ENCODE data around the gene ARHGEF4.
"Not testable (repeated sequence)": the region's sequence is repeated elsewhere in the genome, so short reads cannot be mapped to it uniquely, and the experiment has no call there.

ARHGEF4 gene

GRCh38 chr2:130884503-130884902, 47.8 kb downstream of the ARHGEF4 start:
- FAIRE-seq (no peak), DNase-seq (ENCODE audit: low spot score) (no peak)

GRCh38 chr2:130887643-130888042, 50.9 kb downstream of the ARHGEF4 start:
- DNase-seq (ENCODE audit: low spot score) (no peak), FAIRE-seq (no peak)

GRCh38 chr2:130890941-130891669, 54.4 kb downstream of the ARHGEF4 start:
- DNase-seq (ENCODE audit: low spot score) (no peak), FAIRE-seq (no peak)

GRCh38 chr2:130891966-130892365, 55.3 kb downstream of the ARHGEF4 start:
- no peak for FAIRE-seq
- no peak for DNase-seq (ENCODE audit: low spot score)

GRCh38 chr2:130892793-130893785, 56.4 kb downstream of the ARHGEF4 start:
- no peak for FAIRE-seq
- DNase-seq (ENCODE audit: low spot score) = no peak

- FAIRE-seq = no peak
- no peak for DNase-seq (ENCODE audit: low spot score)
Measured at GRCh38 chr2:130894326-130894942, 57.7 kb downstream of the ARHGEF4 start.

- FAIRE-seq (no peak), DNase-seq (ENCODE audit: low spot score) (no peak)
Measured at GRCh38 chr2:130896813-130897212, 60.1 kb downstream of the ARHGEF4 start.

GRCh38 chr2:130898553-130898952, 61.8 kb downstream of the ARHGEF4 start:
- no peak for FAIRE-seq
- DNase-seq (ENCODE audit: low spot score) = no peak

- DNase-seq (ENCODE audit: low spot score) = no peak
- FAIRE-seq = no peak
Measured at GRCh38 chr2:130899306-130899705, 62.6 kb downstream of the ARHGEF4 start.

- FAIRE-seq = no peak
- DNase-seq (ENCODE audit: low spot score) = no peak
Measured at GRCh38 chr2:130901061-130901460, 64.3 kb downstream of the ARHGEF4 start.

- not testable (repeated sequence) for FAIRE-seq; DNase-seq (ENCODE audit: low spot score)
Measured at GRCh38 chr2:130901626-130902025, 64.9 kb downstream of the ARHGEF4 start.

GRCh38 chr2:130908832-130909231, 72.1 kb downstream of the ARHGEF4 start:
- DNase-seq (ENCODE audit: low spot score) (no peak), FAIRE-seq (no peak)

GRCh38 chr2:130910931-130911330, 74.2 kb downstream of the ARHGEF4 start:
- FAIRE-seq (no peak), DNase-seq (ENCODE audit: low spot score) (no peak)

GRCh38 chr2:130911482-130911881, 74.8 kb downstream of the ARHGEF4 start:
- no peak for FAIRE-seq
- DNase-seq (ENCODE audit: low spot score) = no peak

- FAIRE-seq (no peak), DNase-seq (ENCODE audit: low spot score) (no peak)
Measured at GRCh38 chr2:130911996-130912395, 75.3 kb downstream of the ARHGEF4 start.

GRCh38 chr2:130912471-130912870, 75.8 kb downstream of the ARHGEF4 start:
- FAIRE-seq = no peak
- no peak for DNase-seq (ENCODE audit: low spot score)

GRCh38 chr2:130913891-130914290, 77.2 kb downstream of the ARHGEF4 start:
- FAIRE-seq = no peak
- no peak for DNase-seq (ENCODE audit: low spot score)

GRCh38 chr2:130915149-130915548, 78.4 kb downstream of the ARHGEF4 start:
- no peak for FAIRE-seq
- no peak for DNase-seq (ENCODE audit: low spot score)

GRCh38 chr2:130915595-130916437, 79.1 kb downstream of the ARHGEF4 start:
- FAIRE-seq = no peak
- DNase-seq (ENCODE audit: low spot score) = no peak

GRCh38 chr2:130916438-130916705, 79.7 kb downstream of the ARHGEF4 start:
- FAIRE-seq (no peak), DNase-seq (ENCODE audit: low spot score) (no peak)

- DNase-seq (ENCODE audit: low spot score) (no peak), FAIRE-seq (no peak)
Measured at GRCh38 chr2:130917006-130917688, 80.4 kb downstream of the ARHGEF4 start.

All from RCC 7860 (cell line).